Muscle layer of colon (tissue), 2 donors: ENCODE measurements around the gene ALDH3B1.

Experiments
- H3K27ac ChIP-seq: one replicate; pipeline ENCODE4 v1.7.0; 2013; ENCODE audit warnings: low read depth, mild to moderate bottlenecking, low read length, moderate library complexity
- H3K27me3 ChIP-seq, 2 donors: one replicate each; pipeline ENCODE4 v1.7.0; 2013; ENCODE audit warnings: low read length in 2 of 2, mild to moderate bottlenecking in 2 of 2; ENCODE audit not compliant: insufficient read depth in 2 of 2, control insufficient read depth in 1 of 2
- H3K36me3 ChIP-seq: one replicate; pipeline ENCODE4 v1.7.0; 2013; ENCODE audit warnings: mild to moderate bottlenecking, low read length; ENCODE audit not compliant: insufficient read depth
- H3K4me1 ChIP-seq: one replicate; pipeline ENCODE4 v1.7.0; 2013; ENCODE audit warnings: mild to moderate bottlenecking, low read length; ENCODE audit not compliant: insufficient read depth
- H3K4me3 ChIP-seq, 2 donors: one replicate each; pipeline ENCODE4 v1.7.0; 2013; ENCODE audit warnings: low read length in 2 of 2, low read depth in 1 of 2, mild to moderate bottlenecking in 1 of 2, moderate library complexity in 1 of 2
- H3K9ac ChIP-seq: one replicate; pipeline ENCODE4 v1.7.0; 2013; ENCODE audit warnings: low read length
- H3K9me3 ChIP-seq: one replicate; pipeline ENCODE4 v1.7.0; 2013; ENCODE audit warnings: mild to moderate bottlenecking, low read length
- donor health status: abdominal sarcoma.
- donor health status: Adenocarcinoma of cecum.

Gene ALDH3B1

GRCh38 chr11:68016904-68017817, 7.0 kb downstream of the ALDH3B1 start:
- Histone ChIP-seq H3K27me3 (no peaks in the 10 kb centered on the region), H3K4me3 (no peak overlapping the region), H3K27ac (no peak overlapping the region), H3K9ac (no peak overlapping the region), H3K4me1 (peaks cover 11% of the 10 kb centered on the region), H3K9me3 (no peaks in the 10 kb centered on the region), H3K36me3 (no peaks in the 10 kb centered on the region)

DNA sequence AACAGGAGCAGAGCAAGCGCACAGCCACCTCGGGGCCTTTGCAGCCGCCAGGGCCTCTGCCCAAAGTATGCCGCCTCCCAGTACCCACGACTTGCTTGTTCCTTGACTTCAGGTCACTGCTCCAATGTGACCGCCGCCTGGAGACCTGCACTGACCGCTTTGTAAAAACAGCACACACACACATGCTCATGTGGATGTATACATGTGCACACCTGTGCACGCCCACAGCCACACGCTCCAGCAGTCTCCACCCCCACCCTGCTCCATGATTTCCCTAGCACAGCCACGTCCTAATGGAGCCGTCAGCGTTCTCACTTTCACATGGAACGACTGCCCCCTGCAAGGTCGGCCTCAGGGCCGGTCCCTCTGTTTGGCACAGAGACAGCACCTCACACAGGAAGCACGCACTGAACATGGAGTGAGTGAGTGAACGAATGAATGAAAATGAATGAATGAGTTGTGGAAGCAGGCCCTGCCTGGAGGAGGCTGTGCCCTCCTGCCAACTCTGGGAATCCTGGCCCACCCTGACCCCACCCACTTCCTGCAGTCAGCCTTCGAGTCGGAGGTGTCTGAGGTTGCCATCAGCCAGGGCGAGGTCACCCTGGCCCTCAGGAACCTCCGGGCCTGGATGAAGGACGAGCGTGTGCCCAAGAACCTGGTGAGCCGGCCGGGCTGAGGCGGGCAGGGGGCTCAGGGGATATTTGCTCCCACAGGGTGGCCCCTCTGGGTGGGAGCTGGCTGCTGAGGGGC, 8.0 kb downstream of the ALDH3B1 start:
- Histone ChIP-seq H3K36me3 (no peaks in the 10 kb centered on the region), H3K9ac (no peak overlapping the region), H3K9me3 (no peaks in the 10 kb centered on the region), H3K27ac (no peak overlapping the region), H3K27me3 (no peaks in the 10 kb centered on the region), H3K4me3 (no peak overlapping the region), H3K4me1 (peaks cover 11% of the 10 kb centered on the region)

- Histone ChIP-seq H3K36me3 (no peaks in the 10 kb centered on the region), H3K4me3 (no peak overlapping the region), H3K27ac (no peak overlapping the region), H3K9me3 (no peaks in the 10 kb centered on the region), H3K4me1 (peaks cover 10% of the 10 kb centered on the region), H3K9ac (no peak overlapping the region), H3K27me3 (no peaks in the 10 kb centered on the region)
Observed at GRCh38 chr11:68018730-68019190, 8.6 kb downstream of the ALDH3B1 start.

DNA sequence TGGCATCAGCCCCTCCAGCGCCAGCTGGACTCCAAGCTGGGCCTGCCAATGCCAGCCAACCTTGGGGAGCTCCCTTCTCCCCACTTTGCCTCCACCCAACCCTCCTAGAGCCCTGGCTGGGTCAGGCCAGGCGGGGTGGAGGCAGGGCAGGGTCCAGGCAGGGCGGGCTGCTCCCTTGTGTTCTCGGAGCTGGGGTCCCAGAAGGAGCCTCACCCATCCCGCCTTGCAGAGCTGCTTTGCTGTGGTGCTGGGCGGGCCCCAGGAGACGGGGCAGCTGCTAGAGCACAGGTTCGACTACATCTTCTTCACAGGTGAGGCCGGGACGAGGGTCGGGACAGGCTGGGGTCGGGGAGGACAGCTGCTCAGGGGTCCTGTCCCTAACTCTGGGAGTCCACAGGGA, 9.4 kb downstream of the ALDH3B1 start:
- Histone ChIP-seq H3K4me3 (no peak overlapping the region), H3K27ac (no peak overlapping the region), H3K4me1 (peaks cover 3% of the 10 kb centered on the region), H3K27me3 (no peaks in the 10 kb centered on the region), H3K9me3 (no peaks in the 10 kb centered on the region), H3K36me3 (no peaks in the 10 kb centered on the region), H3K9ac (no peak overlapping the region)

DNA sequence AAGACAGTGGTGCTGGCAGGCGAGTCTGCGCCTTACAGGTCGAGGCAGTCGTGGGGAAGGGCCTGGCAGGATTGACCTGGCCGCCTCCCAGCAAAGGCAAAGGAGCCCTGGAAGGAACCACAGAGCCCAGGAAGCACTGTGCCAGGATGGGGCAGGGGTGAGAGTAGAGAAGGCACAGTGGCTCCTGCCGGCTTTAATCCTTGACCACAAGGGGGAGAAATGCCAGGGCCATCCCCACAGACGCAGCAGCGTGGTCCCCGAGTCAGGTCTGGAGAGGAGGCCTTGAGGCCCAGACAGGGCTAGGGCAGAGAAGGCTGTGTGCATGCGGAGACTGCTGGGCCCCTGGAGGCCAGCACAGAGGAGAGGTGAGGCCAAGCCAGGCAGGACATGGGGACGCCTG, 10.4 kb downstream of the ALDH3B1 start:
- Histone ChIP-seq H3K4me1 (no peaks in the 10 kb centered on the region), H3K4me3 (no peak overlapping the region), H3K9ac (no peak overlapping the region), H3K27ac (no peak overlapping the region), H3K9me3 (no peaks in the 10 kb centered on the region), H3K36me3 (peaks cover 4% of the 10 kb centered on the region), H3K27me3 (no peaks in the 10 kb centered on the region)

GRCh38 chr11:68021167-68021787, 11.2 kb downstream of the ALDH3B1 start:
- no peaks in the 10 kb centered on the region for H3K9me3 ChIP-seq
- H3K36me3 ChIP-seq: peaks cover 4% of the 10 kb centered on the region
- no peak overlapping the region for H3K4me3 ChIP-seq
- no peaks in the 10 kb centered on the region for H3K4me1 ChIP-seq
- H3K9ac ChIP-seq: no peak overlapping the region
- no peaks in the 10 kb centered on the region for H3K27me3 ChIP-seq
- H3K27ac ChIP-seq: no peak overlapping the region

DNA sequence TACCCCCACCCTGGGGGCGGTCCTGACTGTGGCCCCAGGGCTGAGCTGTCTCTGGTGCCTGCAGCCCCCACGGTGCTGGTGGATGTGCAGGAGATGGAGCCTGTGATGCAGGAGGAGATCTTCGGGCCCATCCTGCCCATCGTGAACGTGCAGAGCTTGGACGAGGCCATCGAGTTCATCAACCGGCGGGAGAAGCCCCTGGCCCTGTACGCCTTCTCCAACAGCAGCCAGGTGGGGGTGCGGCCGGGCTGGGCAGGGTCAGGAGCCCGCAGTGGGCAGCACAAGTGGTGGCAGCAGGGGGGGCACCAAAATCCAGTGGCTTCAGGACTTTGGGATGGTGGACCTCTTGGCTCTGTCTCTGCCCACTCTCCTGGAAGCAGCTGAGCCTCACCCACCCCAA, 12.4 kb downstream of the ALDH3B1 start:
- Histone ChIP-seq H3K27ac (no peak overlapping the region), H3K36me3 (peaks cover 4% of the 10 kb centered on the region), H3K27me3 (no peaks in the 10 kb centered on the region), H3K9ac (no peak overlapping the region), H3K9me3 (no peaks in the 10 kb centered on the region), H3K4me1 (no peaks in the 10 kb centered on the region), H3K4me3 (no peak overlapping the region)

GRCh38 chr11:68024508-68024907, 14.4 kb downstream of the ALDH3B1 start:
- H3K27me3 ChIP-seq: no peaks in the 10 kb centered on the region
- no peak overlapping the region for H3K9ac ChIP-seq
- peaks cover 4% of the 10 kb centered on the region for H3K36me3 ChIP-seq
- H3K4me1 ChIP-seq: peaks cover 6% of the 10 kb centered on the region
- no peak overlapping the region for H3K27ac ChIP-seq
- H3K4me3 ChIP-seq: no peak overlapping the region
- H3K9me3 ChIP-seq: no peaks in the 10 kb centered on the region

DNA sequence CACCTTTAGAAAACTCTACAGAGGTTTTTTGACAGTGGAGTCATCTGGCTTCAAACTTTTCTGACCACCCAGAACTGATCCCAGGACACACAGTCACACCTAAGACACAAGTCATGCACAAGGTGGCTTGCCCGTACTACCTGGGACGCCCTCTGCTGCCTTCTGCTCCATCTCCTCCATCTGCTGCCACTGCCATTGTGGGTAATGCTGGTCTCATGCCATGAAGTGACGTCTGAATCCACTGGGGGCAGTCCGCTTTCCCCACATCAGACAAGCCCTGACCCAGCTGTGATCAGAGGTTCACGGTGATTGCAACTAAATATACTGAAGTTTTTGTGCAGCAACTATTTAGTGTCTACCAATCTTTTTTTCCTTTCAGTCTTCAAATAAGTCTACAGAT, 14.9 kb downstream of the ALDH3B1 start:
- no peak overlapping the region for H3K4me3 ChIP-seq
- H3K9me3 ChIP-seq: no peaks in the 10 kb centered on the region
- peaks cover 4% of the 10 kb centered on the region for H3K36me3 ChIP-seq
- H3K4me1 ChIP-seq: peaks cover 10% of the 10 kb centered on the region
- H3K9ac ChIP-seq: no peak overlapping the region
- no peak overlapping the region for H3K27ac ChIP-seq
- no peaks in the 10 kb centered on the region for H3K27me3 ChIP-seq

- Histone ChIP-seq H3K27ac (no peak overlapping the region), H3K27me3 (no peaks in the 10 kb centered on the region), H3K36me3 (peaks cover 4% of the 10 kb centered on the region), H3K4me3 (no peak overlapping the region), H3K9ac (no peak overlapping the region), H3K9me3 (no peaks in the 10 kb centered on the region), H3K4me1 (peaks cover 16% of the 10 kb centered on the region)
Observed at GRCh38 chr11:68026391-68027105, 16.4 kb downstream of the ALDH3B1 start.

DNA sequence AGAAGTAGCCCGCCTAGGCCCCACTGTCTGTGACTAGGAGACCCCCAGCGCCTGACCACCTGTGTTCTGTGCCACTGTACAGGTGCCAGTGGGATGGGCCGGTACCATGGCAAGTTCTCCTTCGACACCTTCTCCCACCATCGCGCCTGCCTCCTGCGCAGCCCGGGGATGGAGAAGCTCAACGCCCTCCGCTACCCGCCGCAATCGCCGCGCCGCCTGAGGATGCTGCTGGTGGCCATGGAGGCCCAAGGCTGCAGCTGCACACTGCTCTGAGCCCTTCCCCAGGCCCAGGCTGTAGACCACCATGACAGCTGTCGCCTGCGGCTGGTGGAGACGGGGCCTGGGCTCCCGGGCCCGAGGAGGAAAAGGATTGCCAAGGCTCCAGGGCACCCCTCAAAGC, 17.5 kb downstream of the ALDH3B1 start:
- Histone ChIP-seq H3K27ac (no peak overlapping the region), H3K4me1 (peaks cover 27% of the 10 kb centered on the region), H3K9me3 (no peaks in the 10 kb centered on the region), H3K9ac (no peak overlapping the region), H3K36me3 (peaks cover 4% of the 10 kb centered on the region), H3K27me3 (no peaks in the 10 kb centered on the region), H3K4me3 (no peak overlapping the region)
